Neuronal stem cell (in vitro differentiated cells): ENCODE results near the gene HPSE2.

Experiments
- DNase-seq: peaks from one replicate; pipeline ENCODE4 v3.0.0-alpha.2; 2013; ENCODE audit warnings: low spot score
- H2AFZ ChIP-seq: one replicate; pipeline ENCODE4 v1.6.1; 2013; ENCODE audit warnings: mild to moderate bottlenecking, low read length, inconsistent platforms
- H2AK5ac ChIP-seq: 2 replicates; pipeline ENCODE4 v1.6.1; 2013; ENCODE audit warnings: low read depth, mild to moderate bottlenecking, inconsistent platforms, low read length, moderate library complexity, mixed read lengths
- H2BK120ac ChIP-seq: 2 replicates; pipeline ENCODE4 v1.6.1; 2013; ENCODE audit warnings: low read depth, mild to moderate bottlenecking, inconsistent platforms, low read length, moderate library complexity, mixed read lengths
- H2BK12ac ChIP-seq: one replicate; pipeline ENCODE4 v1.6.1; 2013; ENCODE audit warnings: low read length, inconsistent platforms
- H2BK15ac ChIP-seq: 2 replicates; pipeline ENCODE4 v1.6.1; 2013; ENCODE audit warnings: mild to moderate bottlenecking, low read length, inconsistent platforms, mixed read lengths
- H2BK5ac ChIP-seq: one replicate; pipeline ENCODE4 v1.6.1; 2013; ENCODE audit warnings: inconsistent platforms, mild to moderate bottlenecking, low read length, moderate library complexity
- H3K14ac ChIP-seq: one replicate; pipeline ENCODE4 v1.6.1; 2013; ENCODE audit warnings: low read length, inconsistent platforms
- H3K18ac ChIP-seq: 2 replicates; pipeline ENCODE4 v1.6.1; 2013; ENCODE audit warnings: low read length, inconsistent platforms
- H3K23ac ChIP-seq: 2 replicates; pipeline ENCODE4 v1.6.1; 2013; ENCODE audit warnings: low read depth, mild to moderate bottlenecking, mixed read lengths, low read length, inconsistent platforms; ENCODE audit not compliant: poor library complexity
- H3K27ac ChIP-seq: replicated peaks from 3 replicates; pipeline ENCODE4 v1.5.1; 2013; ENCODE audit warnings: low read length, inconsistent platforms
- H3K27me3 ChIP-seq, 3 experiments: 2 replicates each; pipeline ENCODE4 v1.6.1; 2013; ENCODE audit warnings: low read length in 3 of 3, mild to moderate bottlenecking in 2 of 3, inconsistent platforms in 1 of 3, low read depth in 1 of 3, mixed read lengths in 1 of 3, moderate library complexity in 1 of 3; ENCODE audit not compliant: control insufficient read depth in 3 of 3, insufficient read depth in 3 of 3
- H3K36me3 ChIP-seq, 2 donors: replicated peaks in 1 of 2; 2 replicates each; pipeline ENCODE4 v1.6.1; 2013; ENCODE audit warnings: low read length in 2 of 2; ENCODE audit not compliant: control insufficient read depth in 2 of 2, insufficient read depth in 2 of 2
- H3K4ac ChIP-seq: 2 replicates; pipeline ENCODE4 v1.6.1; 2013; ENCODE audit warnings: inconsistent platforms, mild to moderate bottlenecking, low read length, moderate library complexity
- H3K4me1 ChIP-seq, 2 donors: 1 replicate in 1 of 2; 2 replicates in 1 of 2; pipeline ENCODE4 v1.6.1; 2013; ENCODE audit warnings: low read length in 2 of 2, low read depth in 1 of 2; ENCODE audit not compliant: control insufficient read depth in 2 of 2, insufficient read depth in 1 of 2
- H3K4me2 ChIP-seq: one replicate; pipeline ENCODE4 v1.6.1; 2013; ENCODE audit warnings: mild to moderate bottlenecking, low read length, inconsistent platforms; ENCODE audit not compliant: insufficient read depth, poor library complexity, severe bottlenecking
- H3K4me3 ChIP-seq, 2 donors: 2 replicates each; pipeline ENCODE4 v1.5.1; 2013; ENCODE audit warnings: low read length in 2 of 2, mild to moderate bottlenecking in 2 of 2, inconsistent platforms in 1 of 2, moderate library complexity in 1 of 2
- H3K79me1 ChIP-seq: one replicate; pipeline ENCODE4 v1.6.1; 2013; ENCODE audit warnings: low read depth, mild to moderate bottlenecking, inconsistent platforms, low read length, moderate library complexity
- H3K9ac ChIP-seq: one replicate; pipeline ENCODE4 v1.6.1; 2013; ENCODE audit warnings: mild to moderate bottlenecking, low read depth, low read length, inconsistent platforms; ENCODE audit not compliant: poor library complexity
- H3K9me3 ChIP-seq, 2 donors: replicated peaks in 1 of 2; 2 replicates each; pipeline versions ENCODE3 to v1.6.1; 2013; ENCODE audit warnings: low read length in 2 of 2, mild to moderate bottlenecking in 2 of 2, inconsistent platforms in 1 of 2, low read depth in 1 of 2, mixed read lengths in 1 of 2, moderate library complexity in 1 of 2; ENCODE audit not compliant: control insufficient read depth in 2 of 2, insufficient read depth in 1 of 2
- H4K8ac ChIP-seq: one replicate; pipeline ENCODE4 v1.6.1; 2013; ENCODE audit warnings: low read depth, mild to moderate bottlenecking, inconsistent platforms, low read length, moderate library complexity
- H4K91ac ChIP-seq: one replicate; pipeline ENCODE4 v1.6.1; 2013; ENCODE audit warnings: low read length, low read depth, mild to moderate bottlenecking, inconsistent platforms; ENCODE audit not compliant: poor library complexity
- WGBS, 2 donors: extraction: QIAGEN DNeasy Blood & Tissue Kit; methylation state at CpG; one replicate each; pipeline ENCODE4 v1.1.7; 2013; ENCODE audit warnings: missing lambda C conversion rate in 2 of 2, mixed read lengths in 1 of 2; ENCODE audit not compliant: insufficient read length in 2 of 2, insufficient replicate concordance in 1 of 2; ENCODE audit errors: extremely low coverage in 2 of 2; 5-methylcytosine and 5-hydroxymethylcytosine counted together

HPSE2 gene

GRCh38 chr10:98613446-98613845 is 622.2 kb downstream of the HPSE2 start:
- no peak overlapping the region for H2BK15ac ChIP-seq
- H3K4me3 ChIP-seq: no peak overlapping the region
- no peak overlapping the region for H3K4me2 ChIP-seq
- H3K36me3 ChIP-seq: peaks cover 0 to 2% of the 10 kb centered on the region in 2 donors
- H2AFZ ChIP-seq: no peak overlapping the region
- H3K4me1 ChIP-seq: peaks cover 0 to 4% of the 10 kb centered on the region in 2 donors
- H4K91ac ChIP-seq: no peak overlapping the region
- H3K23ac ChIP-seq: no peak overlapping the region
- no peak overlapping the region for H3K14ac ChIP-seq
- no peak overlapping the region for H3K18ac ChIP-seq
- no peaks in the 10 kb centered on the region for H3K9me3 ChIP-seq
- H3K27me3 ChIP-seq: no peaks in the 10 kb centered on the region
- no peak overlapping the region for H3K9ac ChIP-seq
- no peak for DNase-seq
- no CpG with 5 or more reads among the region's 1 CpG for WGBS, 2 donors
- H2BK120ac ChIP-seq: no peak overlapping the region
- no peak overlapping the region for H4K8ac ChIP-seq
- no peak overlapping the region for H2BK12ac ChIP-seq
- H3K4ac ChIP-seq: no peak overlapping the region
- H3K27ac ChIP-seq: no peak overlapping the region
- H2BK5ac ChIP-seq: no peak overlapping the region
- no peaks in the 10 kb centered on the region for H3K79me1 ChIP-seq
- peak overlapping the region; percentile 25 for H2AK5ac ChIP-seq

GRCh38 chr10:98611436-98611835 is 624.2 kb downstream of the HPSE2 start:
- Histone ChIP-seq H3K4ac (no peak overlapping the region), H2AK5ac (no peak overlapping the region), H3K9me3 (no peaks in the 10 kb centered on the region), H2BK12ac (no peak overlapping the region), H2BK120ac (no peak overlapping the region), H3K79me1 (no peaks in the 10 kb centered on the region), H2AFZ (no peak overlapping the region), H2BK15ac (no peak overlapping the region), H3K27ac (no peak overlapping the region), H3K4me3 (no peak overlapping the region), H3K23ac (no peak overlapping the region), H3K27me3 (no peaks in the 10 kb centered on the region), H2BK5ac (no peak overlapping the region), H3K4me2 (no peak overlapping the region), H4K91ac (no peak overlapping the region), H3K18ac (no peak overlapping the region), H3K4me1 (peaks cover 0 to 10% of the 10 kb centered on the region in 2 donors), H3K14ac (no peak overlapping the region), H4K8ac (no peak overlapping the region), H3K9ac (no peak overlapping the region), H3K36me3 (peaks cover 0 to 2% of the 10 kb centered on the region in 2 donors)
- no CpG with 5 or more reads among the region's 2 CpGs for WGBS, 2 donors
- no peak for DNase-seq

- H2BK12ac ChIP-seq: no peak overlapping the region
- H3K27me3 ChIP-seq: no peaks in the 10 kb centered on the region
- peaks cover 0 to 2% of the 10 kb centered on the region in 2 donors for H3K36me3 ChIP-seq
- DNase-seq: no peak
- no peak overlapping the region for H4K91ac ChIP-seq
- no peak overlapping the region for H3K18ac ChIP-seq
- no peak overlapping the region for H2BK120ac ChIP-seq
- no peak overlapping the region for H4K8ac ChIP-seq
- H3K9ac ChIP-seq: no peak overlapping the region
- no peak overlapping the region for H2AK5ac ChIP-seq
- H3K14ac ChIP-seq: no peak overlapping the region
- H2BK15ac ChIP-seq: no peak overlapping the region
- no peak overlapping the region for H3K23ac ChIP-seq
- no peak overlapping the region for H3K4ac ChIP-seq
- WGBS, 2 donors: no CpG with 5 or more reads among the region's 5 CpGs
- H3K4me1 ChIP-seq: peaks cover 0 to 10% of the 10 kb centered on the region in 2 donors
- no peaks in the 10 kb centered on the region for H3K9me3 ChIP-seq
- no peak overlapping the region for H3K4me3 ChIP-seq
- no peak overlapping the region for H2AFZ ChIP-seq
- no peaks in the 10 kb centered on the region for H3K79me1 ChIP-seq
- H3K27ac ChIP-seq: no peak overlapping the region
- no peak overlapping the region for H3K4me2 ChIP-seq
- H2BK5ac ChIP-seq: no peak overlapping the region
These were observed 624.8 kb downstream of the HPSE2 start for GRCh38 chr10:98610836-98611235.

- WGBS, 2 donors: no CpG with 5 or more reads among the region's 1 CpG
- H3K23ac ChIP-seq: no peak overlapping the region
- no peak for DNase-seq
These were observed 625.4 kb downstream of the HPSE2 start for GRCh38 chr10:98610301-98610700.

More at GRCh38 chr10:98610301-98610700, 625.4 kb downstream of the HPSE2 start:
- Histone ChIP-seq H3K27me3 (no peaks in the 10 kb centered on the region), H3K79me1 (no peaks in the 10 kb centered on the region), H2AFZ (no peak overlapping the region), H2BK15ac (no peak overlapping the region), H3K9ac (no peak overlapping the region), H3K27ac (no peak overlapping the region), H3K9me3 (no peaks in the 10 kb centered on the region), H3K14ac (no peak overlapping the region), H4K91ac (no peak overlapping the region), H2AK5ac (no peak overlapping the region), H3K18ac (no peak overlapping the region), H2BK5ac (no peak overlapping the region), H4K8ac (no peak overlapping the region), H3K4me1 (peaks cover 0 to 10% of the 10 kb centered on the region in 2 donors), H3K4ac (no peak overlapping the region), H2BK12ac (no peak overlapping the region), H3K4me2 (no peak overlapping the region), H2BK120ac (no peak overlapping the region), H3K4me3 (no peak overlapping the region), H3K36me3 (peaks cover 0 to 2% of the 10 kb centered on the region in 2 donors)
